WTC11 (cell line): ENCODE data around the gene MASP1.

ENCODE experiments used
- NFYB ChIP-seq: sonication (generic); formaldehyde crosslinking; conservative IDR thresholded peaks from 2 replicates; pipeline ENCODE4 v1.8.0; 2022; ENCODE audit warnings: low read depth, missing genetic modification reagents
- NR1H2 ChIP-seq: sonication (generic); formaldehyde crosslinking; IDR thresholded peaks from 2 replicates; pipeline ENCODE4 v1.9.0; 2021; ENCODE audit warnings: mild to moderate bottlenecking, moderate library complexity, missing genetic modification reagents
- USF1 ChIP-seq: sonication (generic); formaldehyde crosslinking; IDR thresholded peaks from 2 replicates; pipeline ENCODE4 v1.8.0; 2022; ENCODE audit warnings: mild to moderate bottlenecking, missing genetic modification reagents
- TF ChIP-seq, protein P1 (sequence below): sonication (generic); formaldehyde crosslinking; conservative IDR thresholded peaks from 2 replicates; pipeline ENCODE4 v1.8.1; 2022; ENCODE audit warnings: mild to moderate bottlenecking, missing genetic modification reagents
- TF ChIP-seq, protein P2 (sequence below): sonication (generic); formaldehyde crosslinking; IDR thresholded peaks from 2 replicates; pipeline ENCODE4 v1.8.1; 2023; ENCODE audit warnings: mild to moderate bottlenecking, missing genetic modification reagents, moderate library complexity

DNA sequence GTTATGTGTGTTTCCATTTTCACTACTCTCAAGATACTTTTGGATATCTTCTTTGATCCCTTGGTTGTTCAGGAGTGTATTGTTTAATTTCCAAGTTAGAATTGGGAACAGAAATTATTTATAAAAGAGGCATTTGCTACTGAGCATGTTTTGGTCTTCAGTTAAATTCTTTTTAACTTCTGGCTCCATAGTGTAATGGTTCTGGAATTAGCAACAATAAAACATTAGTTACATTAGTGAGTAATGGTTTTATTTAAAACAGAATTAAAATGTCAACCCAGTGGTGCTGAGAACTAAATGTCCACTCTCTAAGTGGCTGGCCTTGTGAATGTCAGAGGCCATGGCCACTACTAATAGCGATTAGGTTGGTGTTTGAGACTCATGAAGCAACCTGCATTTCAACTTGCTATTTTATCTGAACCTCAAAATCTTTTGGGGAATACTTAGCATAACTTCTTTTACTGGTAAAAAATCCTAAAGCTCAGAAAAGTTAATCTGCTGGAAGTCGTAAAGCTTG lies 19.5 kb upstream of the MASP1 start:
- TF ChIP-seq, protein P1, sequence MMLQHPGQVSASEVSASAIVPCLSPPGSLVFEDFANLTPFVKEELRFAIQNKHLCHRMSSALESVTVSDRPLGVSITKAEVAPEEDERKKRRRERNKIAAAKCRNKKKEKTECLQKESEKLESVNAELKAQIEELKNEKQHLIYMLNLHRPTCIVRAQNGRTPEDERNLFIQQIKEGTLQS (CRISPR knock-in tag), result no peak
- TF ChIP-seq USF1 (CRISPR knock-in tag), result no peak
- no peak for TF ChIP-seq NR1H2 (CRISPR knock-in tag)
- no peak for TF ChIP-seq NFYB (CRISPR knock-in tag)
- TF ChIP-seq, protein P2, sequence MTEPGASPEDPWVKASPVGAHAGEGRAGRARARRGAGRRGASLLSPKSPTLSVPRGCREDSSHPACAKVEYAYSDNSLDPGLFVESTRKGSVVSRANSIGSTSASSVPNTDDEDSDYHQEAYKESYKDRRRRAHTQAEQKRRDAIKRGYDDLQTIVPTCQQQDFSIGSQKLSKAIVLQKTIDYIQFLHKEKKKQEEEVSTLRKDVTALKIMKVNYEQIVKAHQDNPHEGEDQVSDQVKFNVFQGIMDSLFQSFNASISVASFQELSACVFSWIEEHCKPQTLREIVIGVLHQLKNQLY (CRISPR knock-in tag), result no peak
